Aorta (tissue), 5 donors: ENCODE measurements around the gene ATP1B1. TPM values are rescaled to one million over a fixed set of nuclear protein-coding genes. Genes with fewer than 3 reads are reported as not detected.
A peak's percentile ranks its signal among the peaks of the same experiment; 100 is the strongest.

Experiments used
- ATAC-seq: fragments of 200-7000 bp; cut with Tn5 transposase; one replicate; pipeline ENCODE4 v1.9.1; 2022; ENCODE audit warnings: moderate library complexity; ENCODE audit not compliant: low FRiP score
- DNase-seq, 2 donors: peaks; one replicate each; pipeline ENCODE4 v3.0.0-alpha.2; 2020
- H3K27ac ChIP-seq, 2 donors: one replicate each; pipeline ENCODE4 v1.5.1; 2013; ENCODE audit warnings: low read length in 2 of 2, mild to moderate bottlenecking in 2 of 2, moderate library complexity in 2 of 2, control low read depth in 1 of 2, inconsistent platforms in 1 of 2, low read depth in 1 of 2
- H3K27me3 ChIP-seq, 2 donors: one replicate each; pipeline ENCODE4 v1.6.1; 2013; ENCODE audit warnings: control low read depth in 1 of 2, low read length in 1 of 2, mild to moderate bottlenecking in 1 of 2, moderate library complexity in 1 of 2; ENCODE audit not compliant: insufficient read depth in 2 of 2, control insufficient read depth in 1 of 2
- H3K36me3 ChIP-seq, 2 donors: one replicate each; pipeline ENCODE4 v1.6.1; 2013; ENCODE audit warnings: control low read depth in 1 of 2, low read length in 1 of 2, mild to moderate bottlenecking in 1 of 2; ENCODE audit not compliant: insufficient read depth in 2 of 2, control insufficient read depth in 1 of 2
- H3K4me1 ChIP-seq, 2 donors: one replicate each; pipeline ENCODE4 v1.6.1; 2013; ENCODE audit warnings: low read length in 2 of 2, control low read depth in 1 of 2, mild to moderate bottlenecking in 1 of 2, moderate library complexity in 1 of 2; ENCODE audit not compliant: insufficient read depth in 2 of 2, control insufficient read depth in 1 of 2
- H3K4me3 ChIP-seq, 2 donors: one replicate each; pipeline ENCODE4 v1.5.1; 2013; ENCODE audit warnings: low read length in 2 of 2, control low read depth in 1 of 2, mild to moderate bottlenecking in 1 of 2
- H3K9me3 ChIP-seq: one replicate; pipeline ENCODE4 v1.6.1; 2013; ENCODE audit warnings: mild to moderate bottlenecking, low read length; ENCODE audit not compliant: control insufficient read depth
- WGBS, 2 donors: extraction: QIAGEN DNeasy Blood & Tissue Kit; methylation state at CpG; one replicate each; pipeline ENCODE4 v1.1.7; 2013; 5-methylcytosine and 5-hydroxymethylcytosine counted together
- intact Hi-C, 2 donors: fragments of 100-400 bp; cut with DNase I; formaldehyde crosslinking; loops; one replicate each; pipeline versions ENCODE4 v1.14.2 to v1.15.0; 2022
- polyA plus RNA-seq, 2 donors: library from polyadenylated mRNA; stranded (reverse); fragments of 200-250 nt; gene quantifications; one replicate each; pipeline ENCODE4 v1.2.3, GENCODE V29; 2013
- total RNA-seq, 2 donors: library from RNA; stranded (reverse); fragmentation: NEBNext Ultra II Directional; extraction: Animal tissue kit (Norgen Biotek cat#: 25700); gene quantifications; one replicate each; pipeline ENCODE4 v1.2.1, GENCODE V29; 2021
- donor health status: healthy with polysubstance abuse.
- donor health status: Bipolar disorder and iron deficiency.
- donor health status: DM: no; HTN: no; CAD: no.
- donor health status: DM: no; HTN: no; CAD: no.
- donor health status: DM: yes; HTN: yes; CAD: no.

The ATP1B1 gene
- total and polyA plus RNA-seq, 4 donors, result 7.1 to 23.8 (median 7.7) TPM

- Histone ChIP-seq H3K27me3 (no peaks in the 10 kb centered on the region), H3K36me3 (no peaks in the 10 kb centered on the region), H3K27ac (no peak overlapping the region), H3K4me1 (no peaks in the 10 kb centered on the region), H3K9me3 (no peaks in the 10 kb centered on the region), H3K4me3 (no peak overlapping the region)
- no peak for ATAC-seq
- no peak for DNase-seq
- intact Hi-C loops, result loop anchor here in 1 of 2 donors (10.0 kb wide), 1 partner anchor 52 kb away; no protein-coding TSS in a partner anchor
- 66 to 80% methylated on average over 6 of the region's 6 CpGs for WGBS, 2 donors
Measured at GRCh38 chr1:169072945-169073725, 33.4 kb upstream of the ATP1B1 start.

GRCh38 chr1:169078163-169078883 lies 28.2 kb upstream of the ATP1B1 start:
- DNase-seq (no peak), ATAC-seq (no peak)
- Histone ChIP-seq H3K9me3 (no peaks in the 10 kb centered on the region), H3K4me1 (no peaks in the 10 kb centered on the region), H3K36me3 (no peaks in the 10 kb centered on the region), H3K27me3 (no peaks in the 10 kb centered on the region), H3K27ac (no peak overlapping the region), H3K4me3 (no peak overlapping the region)
- 85 to 90% methylated on average over 1 of the region's 1 CpG for WGBS, 2 donors
- intact Hi-C loops, result loop anchor here in 1 of 2 donors (10.0 kb wide), 1 partner anchor 46 kb away; no protein-coding TSS in a partner anchor

- Histone ChIP-seq H3K27me3 (no peaks in the 10 kb centered on the region), H3K36me3 (no peaks in the 10 kb centered on the region), H3K9me3 (no peaks in the 10 kb centered on the region), H3K4me3 (no peak overlapping the region), H3K4me1 (no peaks in the 10 kb centered on the region), H3K27ac (no peak overlapping the region)
- WGBS, 2 donors, result 61 to 63% methylated on average over 5 of the region's 5 CpGs
- intact Hi-C loops, result no loop called here
- ATAC-seq (peak; percentile 44), DNase-seq (no peak)
Measured at GRCh38 chr1:169081503-169082123, 24.9 kb upstream of the ATP1B1 start.

GRCh38 chr1:169085911-169086310 lies 20.6 kb upstream of the ATP1B1 start:
- WGBS, 2 donors, result 11 to 16% methylated on average over 2 of the region's 2 CpGs
- Histone ChIP-seq H3K36me3 (no peaks in the 10 kb centered on the region), H3K4me3 (no peak overlapping the region), H3K4me1 (no peaks in the 10 kb centered on the region), H3K27ac (no peak overlapping the region), H3K9me3 (no peaks in the 10 kb centered on the region), H3K27me3 (no peaks in the 10 kb centered on the region)
- no peak for ATAC-seq
- intact Hi-C loops, result no loop called here
- no peak for DNase-seq

- whole genome bisulfite sequencing, 2 donors, result 81 to 82% methylated on average over 3 of the region's 3 CpGs
- no peak overlapping the region for H3K27ac ChIP-seq
- no peak for DNase-seq
- no peak overlapping the region for H3K4me3 ChIP-seq
- peak; percentile 25 for ATAC-seq
- no peaks in the 10 kb centered on the region for H3K36me3 ChIP-seq
- intact Hi-C loops, result no loop called here
- H3K27me3 ChIP-seq, result no peaks in the 10 kb centered on the region
- no peaks in the 10 kb centered on the region for H3K9me3 ChIP-seq
- H3K4me1 ChIP-seq, result no peaks in the 10 kb centered on the region
Measured at GRCh38 chr1:169086603-169087455, 19.7 kb upstream of the ATP1B1 start.

- Histone ChIP-seq H3K4me1 (no peaks in the 10 kb centered on the region), H3K27ac (no peak overlapping the region), H3K27me3 (no peaks in the 10 kb centered on the region), H3K36me3 (no peaks in the 10 kb centered on the region), H3K9me3 (no peaks in the 10 kb centered on the region), H3K4me3 (no peak overlapping the region)
- WGBS, 2 donors, result 83 to 90% methylated on average over 4 of the region's 4 CpGs
- ATAC-seq, result no peak
- no peak for DNase-seq
- intact Hi-C loops, result no loop called here
Measured at GRCh38 chr1:169087876-169088275, 18.6 kb upstream of the ATP1B1 start.

- intact Hi-C loops, result no loop called here
- 82 to 89% methylated on average over 2 of the region's 2 CpGs for WGBS, 2 donors
- Histone ChIP-seq H3K4me3 (no peak overlapping the region), H3K4me1 (no peaks in the 10 kb centered on the region), H3K36me3 (no peaks in the 10 kb centered on the region), H3K27me3 (no peaks in the 10 kb centered on the region), H3K27ac (no peak overlapping the region), H3K9me3 (no peaks in the 10 kb centered on the region)
- ATAC-seq (no peak), DNase-seq (no peak)
Measured at GRCh38 chr1:169089776-169090175, 16.7 kb upstream of the ATP1B1 start.

- no peak for DNase-seq
- no peaks in the 10 kb centered on the region for H3K36me3 ChIP-seq
- no peak overlapping the region for H3K4me3 ChIP-seq
- intact Hi-C loops, result no loop called here
- no peak overlapping the region for H3K27ac ChIP-seq
- no peaks in the 10 kb centered on the region for H3K27me3 ChIP-seq
- H3K9me3 ChIP-seq, result no peaks in the 10 kb centered on the region
- WGBS, 2 donors, result 70 to 73% methylated on average over 4 of the region's 4 CpGs
- no peaks in the 10 kb centered on the region for H3K4me1 ChIP-seq
- no peak for ATAC-seq
Measured at GRCh38 chr1:169090308-169090899, 16.1 kb upstream of the ATP1B1 start.
